ENCODE results near the gene COPS6.

- no peak for TF ChIP-seq POLR2A (IDR thresholded peaks at IDR 0.05)
- TF ChIP-seq CTCF (IDR thresholded peaks at IDR 0.05) = no peak
Measured at GRCh38 chr7:100072462-100072861, 16.3 kb upstream of the COPS6 start.

Data from thyroid gland (tissue), 4 donors.